ENCODE measurements around the gene RGS6.

RGS6 gene

GRCh38 chr14:72254937-72255472 is 322.8 kb downstream of the RGS6 start:
- no peak overlapping the region for H3K9ac ChIP-seq (ENCODE audit: insufficient read length, low read depth)
- no peaks in the 10 kb centered on the region for H3K27me3 ChIP-seq (ENCODE audit: insufficient read depth, insufficient read length)
- peaks cover 15% of the 10 kb centered on the region; the same call in 1 of the 2 replicates for H3K9me3 ChIP-seq (ENCODE audit: insufficient read depth, low read length)
- no peak for DNase-seq (ENCODE audit: low read depth, low spot score)
- no peak for TF ChIP-seq YY1 (IDR thresholded peaks at IDR 0.05; ENCODE audit: insufficient read depth, insufficient read length)
- no peaks in the 10 kb centered on the region for H3K36me3 ChIP-seq (ENCODE audit: insufficient read depth, insufficient read length, low read length)
- no peak overlapping the region for H3K4me3 ChIP-seq (ENCODE audit: insufficient read length, low read depth)
- H3K4me1 ChIP-seq (ENCODE audit: insufficient read depth, insufficient read length): no peaks in the 10 kb centered on the region

- Histone ChIP-seq H3K4me1 (ENCODE audit: insufficient read depth, insufficient read length) (no peaks in the 10 kb centered on the region), H3K4me3 (ENCODE audit: insufficient read length, low read depth) (no peak overlapping the region), H3K9me3 (ENCODE audit: insufficient read depth, low read length) (peaks cover 15% of the 10 kb centered on the region; the same call in 1 of the 2 replicates), H3K9ac (ENCODE audit: insufficient read length, low read depth) (no peak overlapping the region), H3K27me3 (ENCODE audit: insufficient read depth, insufficient read length) (no peaks in the 10 kb centered on the region), H3K36me3 (ENCODE audit: insufficient read depth, insufficient read length, low read length) (no peaks in the 10 kb centered on the region)
- DNase-seq (ENCODE audit: low read depth, low spot score): no peak
- no peak for TF ChIP-seq ZNF274 (IDR thresholded peaks at IDR 0.05; ENCODE audit: low read depth, low read length)
- TF ChIP-seq SUZ12 (IDR thresholded peaks at IDR 0.05; ENCODE audit: extremely low read depth, insufficient read depth, insufficient read length): no peak
- TF ChIP-seq YY1 (IDR thresholded peaks at IDR 0.05; ENCODE audit: insufficient read depth, insufficient read length): no peak
Observed at GRCh38 chr14:72256055-72256454, 323.8 kb downstream of the RGS6 start.

- H3K27me3 ChIP-seq (ENCODE audit: insufficient read depth, insufficient read length): no peaks in the 10 kb centered on the region
- no peaks in the 10 kb centered on the region for H3K4me1 ChIP-seq (ENCODE audit: insufficient read depth, insufficient read length)
- H3K9me3 ChIP-seq (ENCODE audit: insufficient read depth, low read length): peaks cover 15% of the 10 kb centered on the region; the same call in 1 of the 2 replicates
- DNase-seq (ENCODE audit: low read depth, low spot score): no peak
- no peak overlapping the region for H3K9ac ChIP-seq (ENCODE audit: insufficient read length, low read depth)
- no peaks in the 10 kb centered on the region for H3K36me3 ChIP-seq (ENCODE audit: insufficient read depth, insufficient read length, low read length)
- TF ChIP-seq ZNF274 (IDR thresholded peaks at IDR 0.05; ENCODE audit: low read depth, low read length) (no peak), YY1 (IDR thresholded peaks at IDR 0.05; ENCODE audit: insufficient read depth, insufficient read length) (no peak)
- H3K4me3 ChIP-seq (ENCODE audit: insufficient read length, low read depth): no peak overlapping the region
Observed at GRCh38 chr14:72261068-72261467, 328.8 kb downstream of the RGS6 start.

- no peak for DNase-seq (ENCODE audit: low read depth, low spot score)
- Histone ChIP-seq H3K27me3 (ENCODE audit: insufficient read depth, insufficient read length) (no peaks in the 10 kb centered on the region), H3K4me1 (ENCODE audit: insufficient read depth, insufficient read length) (no peaks in the 10 kb centered on the region), H3K36me3 (ENCODE audit: insufficient read depth, insufficient read length, low read length) (no peaks in the 10 kb centered on the region), H3K9ac (ENCODE audit: insufficient read length, low read depth) (no peak overlapping the region), H3K9me3 (ENCODE audit: insufficient read depth, low read length) (peaks cover 10% of the 10 kb centered on the region; the same call in 1 of the 2 replicates), H3K4me3 (ENCODE audit: insufficient read length, low read depth) (no peak overlapping the region)
- no peak for TF ChIP-seq SUZ12 (IDR thresholded peaks at IDR 0.05; ENCODE audit: extremely low read depth, insufficient read depth, insufficient read length)
- no peak for TF ChIP-seq YY1 (IDR thresholded peaks at IDR 0.05; ENCODE audit: insufficient read depth, insufficient read length)
- TF ChIP-seq ZNF274 (IDR thresholded peaks at IDR 0.05; ENCODE audit: low read depth, low read length): no peak
Observed at GRCh38 chr14:72262771-72263170, 330.5 kb downstream of the RGS6 start.

- Histone ChIP-seq H3K9ac (ENCODE audit: insufficient read length, low read depth) (no peak overlapping the region), H3K27me3 (ENCODE audit: insufficient read depth, insufficient read length) (no peaks in the 10 kb centered on the region), H3K4me3 (ENCODE audit: insufficient read length, low read depth) (no peak overlapping the region), H3K4me1 (ENCODE audit: insufficient read depth, insufficient read length) (no peaks in the 10 kb centered on the region), H3K9me3 (ENCODE audit: insufficient read depth, low read length) (peaks cover 10% of the 10 kb centered on the region; the same call in 1 of the 2 replicates), H3K36me3 (ENCODE audit: insufficient read depth, insufficient read length, low read length) (no peaks in the 10 kb centered on the region)
- DNase-seq (ENCODE audit: low read depth, low spot score): no peak
- TF ChIP-seq SUZ12 (IDR thresholded peaks at IDR 0.05; ENCODE audit: extremely low read depth, insufficient read depth, insufficient read length) (no peak), ZNF274 (IDR thresholded peaks at IDR 0.05; ENCODE audit: low read depth, low read length) (no peak), YY1 (IDR thresholded peaks at IDR 0.05; ENCODE audit: insufficient read depth, insufficient read length) (no peak)
Observed at GRCh38 chr14:72264716-72265115, 332.5 kb downstream of the RGS6 start.

- H3K9me3 ChIP-seq (ENCODE audit: insufficient read depth, low read length): peaks cover 12% of the 10 kb centered on the region; the same call in 1 of the 2 replicates
- TF ChIP-seq SUZ12 (IDR thresholded peaks at IDR 0.05; ENCODE audit: extremely low read depth, insufficient read depth, insufficient read length): no peak
- no peak for TF ChIP-seq ZNF274 (IDR thresholded peaks at IDR 0.05; ENCODE audit: low read depth, low read length)
- no peak for TF ChIP-seq YY1 (IDR thresholded peaks at IDR 0.05; ENCODE audit: insufficient read depth, insufficient read length)
- no peaks in the 10 kb centered on the region for H3K36me3 ChIP-seq (ENCODE audit: insufficient read depth, insufficient read length, low read length)
- DNase-seq (ENCODE audit: low read depth, low spot score): no peak
- H3K4me1 ChIP-seq (ENCODE audit: insufficient read depth, insufficient read length): no peaks in the 10 kb centered on the region
- H3K4me3 ChIP-seq (ENCODE audit: insufficient read length, low read depth): no peak overlapping the region
- H3K9ac ChIP-seq (ENCODE audit: insufficient read length, low read depth): no peak overlapping the region
- no peaks in the 10 kb centered on the region for H3K27me3 ChIP-seq (ENCODE audit: insufficient read depth, insufficient read length)
Observed at GRCh38 chr14:72270147-72270727, 338.0 kb downstream of the RGS6 start.

- TF ChIP-seq YY1 (IDR thresholded peaks at IDR 0.05; ENCODE audit: insufficient read depth, insufficient read length) (no peak), ZNF274 (IDR thresholded peaks at IDR 0.05; ENCODE audit: low read depth, low read length) (no peak), SUZ12 (IDR thresholded peaks at IDR 0.05; ENCODE audit: extremely low read depth, insufficient read depth, insufficient read length) (no peak)
- Histone ChIP-seq H3K9me3 (ENCODE audit: insufficient read depth, low read length) (peaks cover 12% of the 10 kb centered on the region; the same call in 1 of the 2 replicates), H3K27me3 (ENCODE audit: insufficient read depth, insufficient read length) (no peaks in the 10 kb centered on the region), H3K36me3 (ENCODE audit: insufficient read depth, insufficient read length, low read length) (no peaks in the 10 kb centered on the region), H3K4me1 (ENCODE audit: insufficient read depth, insufficient read length) (no peaks in the 10 kb centered on the region), H3K4me3 (ENCODE audit: insufficient read length, low read depth) (no peak overlapping the region), H3K9ac (ENCODE audit: insufficient read length, low read depth) (no peak overlapping the region)
- DNase-seq (ENCODE audit: low read depth, low spot score): no peak
Observed at GRCh38 chr14:72270749-72271148, 338.5 kb downstream of the RGS6 start.
